ENCODE measurements around the gene RYR2.

GRCh38 chr1:237570530-237570929, 528.5 kb downstream of the RYR2 start:
- TF ChIP-seq, protein P1, sequence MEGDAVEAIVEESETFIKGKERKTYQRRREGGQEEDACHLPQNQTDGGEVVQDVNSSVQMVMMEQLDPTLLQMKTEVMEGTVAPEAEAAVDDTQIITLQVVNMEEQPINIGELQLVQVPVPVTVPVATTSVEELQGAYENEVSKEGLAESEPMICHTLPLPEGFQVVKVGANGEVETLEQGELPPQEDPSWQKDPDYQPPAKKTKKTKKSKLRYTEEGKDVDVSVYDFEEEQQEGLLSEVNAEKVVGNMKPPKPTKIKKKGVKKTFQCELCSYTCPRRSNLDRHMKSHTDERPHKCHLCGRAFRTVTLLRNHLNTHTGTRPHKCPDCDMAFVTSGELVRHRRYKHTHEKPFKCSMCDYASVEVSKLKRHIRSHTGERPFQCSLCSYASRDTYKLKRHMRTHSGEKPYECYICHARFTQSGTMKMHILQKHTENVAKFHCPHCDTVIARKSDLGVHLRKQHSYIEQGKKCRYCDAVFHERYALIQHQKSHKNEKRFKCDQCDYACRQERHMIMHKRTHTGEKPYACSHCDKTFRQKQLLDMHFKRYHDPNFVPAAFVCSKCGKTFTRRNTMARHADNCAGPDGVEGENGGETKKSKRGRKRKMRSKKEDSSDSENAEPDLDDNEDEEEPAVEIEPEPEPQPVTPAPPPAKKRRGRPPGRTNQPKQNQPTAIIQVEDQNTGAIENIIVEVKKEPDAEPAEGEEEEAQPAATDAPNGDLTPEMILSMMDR (IDR thresholded peaks at IDR 0.05) = no peak
- no peak for TF ChIP-seq EZH2 (IDR thresholded peaks at IDR 0.05; ENCODE audit: borderline replicate concordance, insufficient read depth, low read depth, low read length, poor library complexity, severe bottlenecking)
